GM12873 (cell line): ENCODE measurements around the gene THSD7A.

Source experiments
- TF ChIP-seq, protein P1 (sequence below): IDR thresholded peaks from 2 replicates; pipeline ENCODE4 v1.5.1; 2012; ENCODE audit warnings: low read depth, mild to moderate bottlenecking, moderate library complexity, low read length, control low read depth; ENCODE audit not compliant: insufficient read depth; ENCODE audit errors: missing control alignments

The THSD7A gene

DNA sequence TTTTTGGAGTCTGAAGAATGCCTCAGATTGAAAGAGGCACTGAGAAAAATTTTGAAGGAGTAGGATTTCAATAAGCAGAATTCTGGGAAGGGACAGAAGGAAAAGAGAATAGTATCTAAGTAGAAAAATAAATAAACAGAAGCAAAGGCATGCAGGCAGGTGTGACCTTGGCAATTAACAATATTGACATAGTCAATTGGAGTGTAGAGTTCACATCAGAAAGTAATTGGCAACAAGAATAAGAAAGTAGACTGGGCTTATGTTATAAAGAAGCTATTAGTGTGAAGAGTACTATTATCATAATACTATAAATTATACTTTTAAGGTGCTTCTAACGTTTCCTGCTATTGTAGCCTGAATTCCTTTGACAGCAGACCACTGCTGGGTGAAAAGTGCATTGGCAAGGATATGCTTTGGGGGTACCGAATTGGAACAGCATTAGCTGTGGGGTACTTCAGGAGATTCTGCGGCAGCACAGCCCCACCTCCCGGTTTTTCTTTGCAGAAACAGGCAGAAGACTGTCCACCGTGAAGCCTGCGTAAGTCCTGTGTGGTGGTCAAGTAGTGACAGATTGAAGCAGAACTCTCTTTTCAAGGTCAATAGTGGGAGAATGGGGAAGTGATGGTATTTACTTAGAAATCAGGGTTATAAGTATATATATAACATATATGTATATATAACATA is 357.0 kb downstream of the THSD7A start:
- TF ChIP-seq, protein P1, sequence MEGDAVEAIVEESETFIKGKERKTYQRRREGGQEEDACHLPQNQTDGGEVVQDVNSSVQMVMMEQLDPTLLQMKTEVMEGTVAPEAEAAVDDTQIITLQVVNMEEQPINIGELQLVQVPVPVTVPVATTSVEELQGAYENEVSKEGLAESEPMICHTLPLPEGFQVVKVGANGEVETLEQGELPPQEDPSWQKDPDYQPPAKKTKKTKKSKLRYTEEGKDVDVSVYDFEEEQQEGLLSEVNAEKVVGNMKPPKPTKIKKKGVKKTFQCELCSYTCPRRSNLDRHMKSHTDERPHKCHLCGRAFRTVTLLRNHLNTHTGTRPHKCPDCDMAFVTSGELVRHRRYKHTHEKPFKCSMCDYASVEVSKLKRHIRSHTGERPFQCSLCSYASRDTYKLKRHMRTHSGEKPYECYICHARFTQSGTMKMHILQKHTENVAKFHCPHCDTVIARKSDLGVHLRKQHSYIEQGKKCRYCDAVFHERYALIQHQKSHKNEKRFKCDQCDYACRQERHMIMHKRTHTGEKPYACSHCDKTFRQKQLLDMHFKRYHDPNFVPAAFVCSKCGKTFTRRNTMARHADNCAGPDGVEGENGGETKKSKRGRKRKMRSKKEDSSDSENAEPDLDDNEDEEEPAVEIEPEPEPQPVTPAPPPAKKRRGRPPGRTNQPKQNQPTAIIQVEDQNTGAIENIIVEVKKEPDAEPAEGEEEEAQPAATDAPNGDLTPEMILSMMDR, result no peak

DNA sequence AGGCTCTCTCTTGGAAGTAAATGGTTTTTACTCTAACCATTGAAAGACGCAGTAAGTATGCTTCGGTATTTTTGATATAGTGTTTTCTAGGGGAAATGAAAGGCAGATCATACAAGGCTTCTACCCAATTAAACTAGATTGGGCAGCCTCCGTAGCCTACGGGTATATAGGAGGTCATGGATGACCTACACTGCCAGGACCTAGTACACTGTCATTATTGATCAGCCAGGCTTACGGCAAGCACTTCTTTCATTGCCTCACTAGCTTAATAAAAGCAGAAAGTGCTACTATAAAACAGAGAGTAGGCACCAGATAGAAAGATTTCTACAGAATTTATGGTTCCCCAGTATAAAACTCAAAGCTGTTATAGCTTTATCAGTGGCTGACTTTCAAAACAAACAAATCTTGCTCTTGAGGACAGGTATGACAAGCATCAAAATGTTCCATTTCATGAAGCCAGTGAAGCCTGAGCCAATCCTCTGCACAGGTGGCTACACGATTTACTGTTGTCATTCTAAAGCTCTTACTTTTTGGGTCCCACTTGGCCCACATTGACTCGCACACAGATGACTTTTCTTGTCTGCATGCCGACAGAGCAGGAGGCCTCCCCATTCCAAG is 358.1 kb downstream of the THSD7A start:
- TF ChIP-seq, protein P1, result no peak

DNA sequence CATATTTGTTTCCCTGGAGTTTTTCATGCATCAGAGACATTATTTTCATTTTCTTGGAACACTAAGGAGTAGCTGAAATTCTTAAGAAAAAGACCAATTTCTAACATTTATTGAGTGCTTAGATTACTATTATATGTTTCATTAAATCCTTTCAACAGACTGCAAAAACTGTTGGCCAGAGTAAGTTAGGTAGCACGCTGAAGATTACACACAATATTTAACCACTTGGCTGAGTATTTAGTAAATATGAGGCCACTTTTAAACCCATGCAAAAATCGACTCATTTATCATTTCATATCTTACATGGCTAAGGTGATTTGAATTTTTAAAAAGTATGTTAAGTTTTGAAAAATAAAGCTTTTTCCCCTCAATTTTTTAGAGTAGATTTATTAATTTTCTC is 358.8 kb downstream of the THSD7A start:
- TF ChIP-seq, protein P1, result no peak

DNA sequence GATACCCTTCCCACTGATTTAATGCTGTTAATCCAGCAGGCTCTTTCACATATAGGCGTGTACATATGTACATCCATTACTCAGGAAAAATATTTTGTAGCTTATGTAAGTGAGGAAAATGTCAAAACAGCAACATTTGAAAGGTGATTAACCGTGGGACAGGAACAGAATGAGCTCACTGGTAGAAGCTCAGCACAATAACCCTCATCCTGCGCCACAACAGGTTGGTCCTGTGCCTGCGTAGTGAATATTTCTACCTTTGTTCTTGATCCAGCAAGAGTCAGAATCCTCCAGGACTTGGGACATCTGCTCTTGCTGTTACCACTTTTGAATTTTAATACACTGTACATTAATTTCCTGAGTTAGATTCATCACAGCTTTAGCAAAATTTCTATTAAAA is 359.4 kb downstream of the THSD7A start:
- TF ChIP-seq, protein P1, result no peak

DNA sequence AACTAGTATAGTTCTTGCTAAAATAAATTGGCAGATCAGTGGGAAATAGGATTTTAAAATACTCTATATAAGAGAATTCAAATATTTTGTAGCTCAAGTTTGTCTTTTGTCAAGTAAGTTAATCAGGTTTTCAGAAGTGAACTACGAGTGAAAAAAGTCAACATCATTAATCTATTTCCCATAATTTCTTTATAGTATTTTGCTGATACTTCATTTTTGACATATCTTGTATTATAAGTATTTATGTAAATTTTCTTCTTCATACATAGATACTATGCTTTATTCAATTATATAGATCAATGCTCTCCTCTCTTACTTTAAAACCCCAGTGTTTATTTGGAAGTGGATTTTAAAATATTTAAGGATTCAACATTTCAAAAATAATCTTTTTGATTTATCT is 360.7 kb downstream of the THSD7A start:
- TF ChIP-seq, protein P1, result no peak

DNA sequence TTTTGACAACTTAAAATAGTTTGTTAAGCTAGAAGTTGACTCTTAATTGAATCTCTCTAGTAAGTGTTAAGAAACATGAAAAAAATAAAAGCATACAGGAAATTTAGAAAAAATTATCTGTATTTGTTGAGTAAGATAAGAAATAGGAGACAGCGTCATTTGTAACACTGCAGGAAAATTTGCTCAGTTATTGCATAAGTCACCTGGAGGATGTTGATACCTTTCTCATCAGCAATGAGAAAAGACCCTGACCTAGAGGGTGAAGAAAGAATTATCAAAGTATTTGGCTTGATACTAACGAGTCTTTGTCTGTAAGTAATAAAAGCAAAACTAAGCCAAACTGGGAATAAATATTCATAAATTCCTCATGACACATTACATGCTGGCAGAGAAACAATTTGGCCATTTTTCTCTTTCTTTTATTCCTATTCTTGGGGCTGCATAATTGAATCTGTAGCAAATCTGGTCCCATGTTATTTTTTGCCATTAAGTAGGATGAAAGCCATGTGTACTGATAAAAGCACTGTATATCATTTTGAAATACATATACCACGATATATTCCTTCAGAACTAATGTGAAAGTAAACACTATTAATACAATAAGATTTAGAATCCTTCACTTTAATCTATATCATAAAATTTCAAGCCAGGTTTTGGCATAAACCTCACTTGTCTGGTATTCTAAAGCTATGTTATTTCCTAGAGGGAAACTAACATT is 362.8 kb downstream of the THSD7A start:
- TF ChIP-seq, protein P1, result no peak

DNA sequence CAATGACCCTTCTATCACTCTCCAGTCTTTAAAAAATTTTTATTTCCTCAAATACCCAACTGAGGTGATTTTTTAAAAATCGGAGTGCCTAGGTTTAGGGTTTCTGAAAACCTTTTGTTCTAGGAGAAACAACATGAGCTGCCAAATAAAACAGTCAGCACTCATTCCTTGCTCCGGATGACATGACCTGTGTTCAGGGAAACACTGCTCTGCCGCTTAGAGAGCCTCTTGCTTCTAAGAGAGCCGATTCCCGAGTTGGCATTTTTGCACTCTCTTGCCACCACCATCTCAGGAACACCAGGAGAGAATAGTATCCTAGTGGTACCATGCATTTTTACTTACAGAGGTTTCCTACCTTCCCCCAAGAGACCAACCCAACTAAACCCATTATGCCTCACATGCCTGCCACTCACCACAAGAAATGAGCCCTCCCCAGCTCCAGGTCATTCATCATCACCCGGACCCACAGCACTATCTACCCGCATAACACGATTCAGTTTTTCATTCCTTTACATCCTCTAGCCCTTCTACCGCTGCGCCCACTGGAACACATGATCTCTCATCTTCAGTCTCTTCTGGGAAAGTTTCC is 365.4 kb downstream of the THSD7A start:
- TF ChIP-seq, protein P1, result no peak
